LoVo (cell line): ENCODE results near the gene ACYP2.

Experiments
- DNase-seq: peaks from one replicate; pipeline ENCODE4 v3.0.0-alpha.2; 2016; ENCODE audit warnings: low spot score

The ACYP2 gene

DNA sequence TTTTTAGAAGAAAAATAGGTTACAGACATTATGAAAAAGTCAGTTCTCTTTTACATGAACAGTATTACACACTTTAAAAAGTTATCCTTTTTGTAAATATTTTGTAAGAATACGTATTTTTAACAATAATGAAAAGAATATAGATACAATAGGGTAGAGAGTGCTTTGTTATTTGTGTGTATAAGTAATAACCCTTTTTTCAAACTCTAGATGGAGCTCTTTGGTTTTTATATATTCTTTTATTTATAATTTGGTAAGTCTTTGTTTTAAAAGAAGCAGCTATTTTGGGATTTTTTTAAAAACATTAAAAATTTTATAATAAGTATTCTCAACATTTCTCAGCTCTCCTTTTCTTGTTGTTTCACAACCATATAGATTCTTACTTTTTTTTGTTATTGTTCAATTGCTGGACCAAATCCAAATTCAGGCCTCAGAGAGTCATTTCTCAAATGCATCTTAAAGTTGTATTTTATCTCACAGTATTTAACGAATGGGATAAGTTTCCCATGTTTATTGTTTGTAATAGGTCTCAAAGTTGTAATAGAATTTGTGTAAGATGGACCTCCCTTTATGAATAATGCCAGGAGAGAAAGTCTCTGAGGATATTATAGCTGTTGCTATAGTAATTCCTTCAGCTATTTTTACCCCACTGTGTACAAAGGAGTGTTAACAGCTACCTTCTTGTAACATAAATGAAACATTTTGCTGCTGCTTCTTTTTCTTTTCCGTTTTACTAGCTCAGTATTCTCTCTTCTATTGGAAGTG lies 46.4 kb downstream of the ACYP2 start:
- no peak for DNase-seq

DNA sequence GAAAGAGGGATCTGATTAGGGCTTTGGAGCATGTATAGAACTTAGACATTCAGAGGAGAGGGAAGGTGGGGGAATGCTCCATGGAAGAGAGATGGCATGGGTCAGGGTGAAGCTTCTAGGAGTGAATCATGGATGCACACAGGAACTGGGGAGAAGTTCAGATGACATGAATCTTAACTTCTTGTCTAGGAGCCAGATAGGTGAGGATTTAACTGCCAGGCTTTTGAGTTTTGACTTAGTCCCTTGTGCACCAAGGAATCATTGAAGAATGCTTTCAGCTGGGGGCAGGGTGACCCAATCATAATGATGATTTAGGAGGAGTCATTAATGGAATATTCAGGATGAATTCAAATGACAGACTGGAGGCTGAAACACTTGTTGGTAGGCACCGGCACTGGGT lies 48.7 kb downstream of the ACYP2 start:
- DNase-seq, result no peak

DNA sequence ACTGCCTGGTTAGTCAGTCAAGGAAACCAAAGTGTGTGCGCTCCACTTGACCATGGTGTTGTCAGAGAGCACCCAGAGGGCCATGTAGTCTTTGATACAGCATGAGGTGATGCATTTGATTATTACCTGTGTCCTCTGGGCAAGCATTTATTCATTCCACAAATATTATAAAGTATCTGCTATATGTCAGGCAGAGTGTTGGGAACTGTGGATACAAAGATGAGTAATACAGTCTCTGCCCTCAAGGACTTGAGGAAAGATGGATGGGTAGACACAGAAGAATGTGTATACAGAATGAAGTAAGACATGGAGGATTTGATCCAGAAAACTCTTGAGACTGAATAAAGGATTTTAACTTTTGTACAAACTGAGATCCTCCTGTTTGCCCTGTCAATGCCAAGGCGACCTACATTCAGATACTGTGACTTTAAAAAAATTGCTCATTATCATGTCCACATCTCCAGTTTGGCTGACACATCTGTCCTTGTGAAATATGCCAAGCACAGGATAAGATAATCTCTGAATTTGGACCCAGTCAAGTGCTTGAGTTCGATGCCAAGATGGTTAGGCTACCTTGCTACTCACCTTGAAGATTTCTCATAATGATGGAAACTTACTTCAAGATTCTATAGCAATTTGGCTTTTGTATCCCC lies 50.8 kb downstream of the ACYP2 start:
- no peak for DNase-seq

DNA sequence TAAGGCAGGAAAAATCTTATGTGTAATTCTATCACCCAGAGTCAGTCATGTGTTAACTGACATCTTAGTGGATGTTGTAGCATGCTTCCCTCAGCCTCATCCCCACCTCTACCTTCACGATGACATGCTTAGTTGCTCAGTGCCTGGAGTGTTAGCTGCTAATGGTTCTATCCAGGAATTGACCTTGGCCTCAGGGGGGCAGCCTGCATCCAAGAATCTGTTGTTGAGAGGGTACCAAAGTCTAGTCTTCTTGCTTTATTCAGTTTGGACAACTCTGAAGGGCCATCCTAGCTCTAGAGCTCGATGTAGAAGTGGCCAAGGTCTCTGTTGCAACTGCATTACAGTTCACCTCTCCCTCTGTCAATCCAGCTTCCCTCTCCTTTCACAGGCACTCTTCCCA lies 61.2 kb downstream of the ACYP2 start:
- DNase-seq, result peak; percentile 2

DNA sequence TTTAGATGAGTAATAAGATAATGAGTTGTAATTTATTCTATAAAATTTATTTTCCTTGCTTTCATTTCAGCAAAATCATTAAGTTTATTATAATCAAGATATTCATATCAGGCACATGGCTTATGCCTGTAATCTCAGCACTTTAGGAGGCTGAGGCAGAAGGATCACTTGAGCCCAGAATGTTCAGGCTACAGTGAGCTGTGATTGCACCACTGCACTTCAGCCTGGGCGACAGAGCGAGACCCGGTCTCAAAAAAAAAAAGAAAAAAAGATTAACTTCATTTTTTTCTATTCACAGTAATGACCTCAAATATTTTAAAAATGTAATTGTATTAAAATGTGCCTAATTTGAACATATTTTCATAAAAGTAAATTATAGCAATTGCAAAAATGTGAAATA lies 67.9 kb downstream of the ACYP2 start:
- DNase-seq, result no peak

DNA sequence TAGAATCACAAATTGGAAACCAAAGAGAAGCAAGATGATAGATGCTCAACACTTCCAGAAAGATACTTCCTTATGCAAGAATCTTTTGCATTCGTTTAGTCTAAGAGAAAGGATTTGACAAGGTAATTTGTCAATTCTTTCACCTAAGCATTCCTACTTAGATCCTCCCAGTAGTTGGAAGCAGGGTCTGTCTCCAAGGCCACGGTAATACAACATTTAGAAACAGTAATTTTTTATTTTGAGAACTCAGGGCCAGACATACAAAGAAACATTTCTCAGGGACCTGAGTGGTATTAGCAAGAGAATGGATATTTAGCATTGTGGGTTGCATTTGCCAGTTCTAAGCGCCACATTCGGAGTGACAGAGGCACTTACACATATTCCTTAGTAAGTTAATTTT lies 68.6 kb downstream of the ACYP2 start:
- no peak for DNase-seq

DNA sequence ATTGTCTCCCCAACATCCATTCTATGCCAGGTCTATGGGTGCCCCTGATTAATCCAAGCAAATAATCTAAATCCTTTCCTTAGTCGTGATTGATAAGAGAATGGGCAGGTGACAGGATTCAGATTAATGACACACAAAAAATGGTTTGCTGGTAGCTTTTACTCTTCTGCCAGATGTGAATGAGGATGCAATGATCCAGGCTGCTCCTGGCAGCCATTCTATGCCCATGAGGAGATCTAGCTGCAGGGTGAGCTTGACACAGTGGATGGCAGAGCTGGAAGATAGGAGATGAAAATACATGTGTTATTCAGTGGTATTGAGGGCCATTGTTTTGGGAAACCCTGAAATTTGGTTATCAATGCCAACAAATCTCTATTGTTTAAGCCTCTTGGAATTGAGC lies 69.7 kb downstream of the ACYP2 start:
- DNase-seq, result no peak

DNA sequence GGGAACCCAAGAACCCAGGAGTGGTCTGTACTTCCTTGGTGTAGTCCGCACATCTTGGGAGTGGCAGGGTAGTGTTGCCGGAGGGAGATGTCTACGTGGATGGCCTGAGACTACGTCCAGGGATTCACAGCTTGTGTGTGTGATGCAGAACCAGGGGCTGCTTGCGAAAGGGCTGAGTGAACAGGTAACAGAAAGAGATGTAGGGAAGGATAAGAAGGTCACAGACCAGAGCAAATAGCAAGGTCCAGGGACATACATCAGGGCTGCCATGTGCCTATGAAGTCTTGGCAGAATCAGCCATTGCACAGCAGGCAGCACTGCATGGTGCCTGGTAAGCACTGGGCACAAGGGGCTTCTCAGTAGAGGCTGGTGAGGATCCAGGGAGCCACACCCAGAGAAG lies 71.9 kb downstream of the ACYP2 start:
- DNase-seq, result no peak

DNA sequence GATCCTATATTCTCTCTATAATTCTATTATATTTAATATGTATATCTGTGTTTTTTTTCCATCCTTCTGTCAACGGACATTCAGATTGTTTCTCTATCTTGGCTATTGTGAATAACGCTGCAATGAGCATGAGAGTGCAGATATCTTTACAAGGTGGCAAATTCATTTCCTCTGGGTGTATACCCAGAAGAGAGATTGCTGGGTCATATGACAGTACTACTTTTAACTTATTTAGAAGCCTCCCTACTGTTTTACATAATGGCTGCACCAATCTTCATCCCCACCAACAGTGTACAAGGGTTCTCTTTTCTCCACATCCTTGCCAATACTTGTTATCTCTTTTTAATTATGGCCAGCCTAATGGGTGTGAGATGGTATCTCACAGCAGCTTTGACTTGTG lies 74.1 kb downstream of the ACYP2 start:
- no peak for DNase-seq

DNA sequence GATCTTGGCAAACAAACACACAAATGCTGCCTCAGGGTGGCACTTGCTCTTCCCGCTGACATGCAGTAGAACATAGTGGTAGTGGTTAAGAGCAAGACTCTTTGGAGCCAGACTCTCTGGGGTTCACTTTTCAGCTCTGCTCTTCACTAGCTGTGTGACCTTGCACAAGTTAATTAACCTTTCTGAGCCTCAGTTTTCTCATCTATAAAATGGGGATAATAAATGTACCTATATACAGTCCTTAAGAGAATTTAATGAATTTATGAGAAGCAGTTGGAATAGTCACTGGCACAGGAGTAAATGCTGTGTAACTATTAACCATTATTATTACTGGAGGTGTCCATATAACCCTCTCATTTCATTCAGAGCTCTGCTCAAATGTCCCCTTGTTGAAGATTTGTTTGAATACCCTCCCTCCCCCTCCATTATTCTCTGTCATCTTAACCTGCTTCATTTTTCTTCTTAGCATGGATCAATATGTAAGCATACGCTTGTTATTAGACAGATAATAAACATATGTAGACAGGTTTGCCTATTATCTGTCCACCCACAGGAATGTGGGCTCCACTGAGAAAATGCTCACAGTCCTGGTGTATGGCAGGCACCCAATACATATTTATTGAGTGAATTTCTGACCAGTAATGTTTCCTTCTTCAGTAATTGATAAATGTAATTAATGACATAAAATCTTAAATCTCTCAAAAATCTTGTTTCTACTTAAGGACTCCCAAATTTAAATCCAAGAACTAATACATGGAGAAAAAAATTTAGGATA lies 76.1 kb downstream of the ACYP2 start:
- no peak for DNase-seq

DNA sequence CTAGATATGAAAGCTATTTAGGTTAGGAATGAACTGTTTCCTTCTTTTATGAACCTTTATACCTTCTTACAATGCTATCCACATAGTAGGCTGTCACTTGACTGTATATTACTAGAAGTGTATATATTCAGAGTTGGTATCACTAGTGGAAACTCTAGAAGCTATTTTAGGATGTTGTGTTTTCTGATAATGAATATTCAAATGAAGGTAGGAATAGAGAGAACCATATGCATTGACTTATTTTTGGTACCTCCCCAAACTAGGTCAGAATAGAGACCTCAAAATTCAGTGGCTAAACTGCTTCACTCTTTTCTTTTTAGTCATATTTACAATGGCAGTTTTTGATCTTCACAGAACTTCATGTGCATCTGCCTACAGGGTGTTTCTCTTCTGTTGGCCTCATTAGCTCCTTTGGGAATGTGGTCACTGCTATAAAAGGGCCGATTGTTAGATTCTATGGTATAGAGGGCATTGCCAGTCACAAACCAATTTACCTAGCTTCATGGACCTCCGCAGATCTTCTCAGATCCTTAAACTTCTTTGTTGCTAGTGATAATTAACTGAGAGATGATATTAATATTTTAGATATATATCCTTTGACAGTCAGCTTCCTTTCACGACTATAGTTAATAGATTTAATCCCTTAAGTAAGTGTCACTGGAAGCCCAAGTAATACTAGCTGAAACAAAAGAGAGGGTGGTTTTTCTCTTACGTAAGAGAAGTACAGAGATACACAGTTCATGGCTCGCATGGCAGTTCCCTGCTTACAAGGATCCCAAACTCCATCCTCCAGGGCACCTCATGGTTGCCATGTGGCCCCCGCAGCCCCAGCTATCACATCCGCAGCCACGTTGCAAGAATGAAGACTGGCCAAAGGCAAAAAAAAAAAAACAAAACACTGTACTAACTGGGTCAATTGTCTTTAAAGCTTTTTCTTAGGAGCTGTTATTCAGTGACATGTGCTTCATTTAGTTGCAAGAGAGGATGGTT lies 79.6 kb downstream of the ACYP2 start:
- no peak for DNase-seq

DNA sequence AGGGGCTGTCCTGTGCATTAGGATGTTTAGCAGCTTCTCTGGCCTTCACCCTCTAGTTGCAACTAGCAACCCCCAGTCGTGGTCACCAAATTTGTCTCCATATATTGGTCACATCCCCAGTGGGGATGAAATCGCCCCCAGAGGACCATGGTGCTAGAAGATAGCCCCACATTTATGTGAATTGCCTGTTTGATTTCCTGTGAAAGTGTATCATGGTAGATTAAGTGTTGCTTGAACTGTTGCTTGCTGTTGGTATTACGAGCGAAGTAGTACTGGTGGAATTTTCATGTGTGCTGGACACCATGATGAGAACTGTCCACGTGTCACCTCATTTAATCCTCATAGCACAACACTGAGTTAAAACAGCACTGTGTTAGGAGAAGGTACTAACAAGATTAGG lies 81.2 kb downstream of the ACYP2 start:
- no peak for DNase-seq

DNA sequence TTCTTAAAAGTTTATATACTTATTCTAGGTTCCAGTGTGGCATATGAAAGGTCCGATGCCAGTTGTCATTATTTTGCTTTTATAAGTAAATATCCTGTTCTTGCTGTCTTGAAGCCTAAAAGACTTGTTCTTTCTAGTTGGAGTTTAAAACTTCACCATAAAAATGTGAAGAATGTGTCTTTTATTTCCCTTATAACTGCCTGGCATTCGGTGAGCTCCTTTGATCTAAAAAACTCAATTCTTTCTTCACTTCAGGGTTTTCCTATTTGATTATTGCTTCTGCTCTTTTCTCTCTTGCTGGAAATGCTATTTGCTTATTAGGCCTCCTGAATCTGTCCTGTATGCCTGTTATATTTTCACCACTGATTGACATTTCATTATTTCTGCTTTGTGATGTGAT lies 89.1 kb downstream of the ACYP2 start:
- DNase-seq, result no peak

DNA sequence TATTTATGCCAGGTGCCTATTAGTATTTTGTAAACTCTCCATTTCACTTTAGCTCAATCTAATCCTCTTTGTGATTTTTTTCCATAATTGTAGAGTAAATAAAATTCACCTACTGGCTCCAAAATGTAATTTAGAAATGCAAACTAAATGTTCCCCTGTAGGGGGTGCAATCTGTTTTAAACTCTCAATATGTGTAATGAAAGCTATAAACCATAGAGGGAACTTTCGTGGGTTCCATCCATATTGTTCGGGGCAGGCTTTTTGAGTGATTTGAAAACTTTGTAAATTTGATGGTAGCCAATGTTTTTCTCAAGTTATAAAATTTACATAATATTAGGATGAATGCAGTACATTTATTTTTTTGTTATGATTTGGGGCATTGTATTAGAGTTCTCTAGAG lies 91.2 kb downstream of the ACYP2 start:
- DNase-seq, result peak; percentile 14

DNA sequence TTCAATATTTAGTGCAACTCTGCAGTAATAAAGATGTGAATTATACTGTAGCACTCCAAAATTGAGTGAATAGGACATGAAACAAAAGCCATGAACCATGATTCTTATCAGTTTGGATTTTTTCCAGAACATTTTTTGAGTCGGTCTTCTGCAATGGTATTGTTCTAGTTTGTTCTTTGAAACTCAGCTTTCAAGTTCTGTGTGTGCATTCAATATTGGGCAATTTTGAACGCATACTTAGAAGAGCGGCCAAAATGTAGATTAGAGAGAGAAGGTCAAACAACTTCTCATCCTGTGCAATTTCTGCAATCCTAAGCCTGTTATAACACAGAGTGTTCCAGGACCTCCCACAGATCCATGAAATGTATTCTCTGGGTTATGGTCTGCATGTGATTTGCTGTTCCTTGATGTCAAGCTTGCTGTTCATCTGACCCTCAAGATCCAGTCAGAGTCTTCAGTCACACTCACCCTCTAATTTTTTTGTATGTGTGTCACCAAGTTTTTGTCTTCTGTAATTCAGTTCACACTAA lies 92.3 kb downstream of the ACYP2 start:
- DNase-seq, result no peak

DNA sequence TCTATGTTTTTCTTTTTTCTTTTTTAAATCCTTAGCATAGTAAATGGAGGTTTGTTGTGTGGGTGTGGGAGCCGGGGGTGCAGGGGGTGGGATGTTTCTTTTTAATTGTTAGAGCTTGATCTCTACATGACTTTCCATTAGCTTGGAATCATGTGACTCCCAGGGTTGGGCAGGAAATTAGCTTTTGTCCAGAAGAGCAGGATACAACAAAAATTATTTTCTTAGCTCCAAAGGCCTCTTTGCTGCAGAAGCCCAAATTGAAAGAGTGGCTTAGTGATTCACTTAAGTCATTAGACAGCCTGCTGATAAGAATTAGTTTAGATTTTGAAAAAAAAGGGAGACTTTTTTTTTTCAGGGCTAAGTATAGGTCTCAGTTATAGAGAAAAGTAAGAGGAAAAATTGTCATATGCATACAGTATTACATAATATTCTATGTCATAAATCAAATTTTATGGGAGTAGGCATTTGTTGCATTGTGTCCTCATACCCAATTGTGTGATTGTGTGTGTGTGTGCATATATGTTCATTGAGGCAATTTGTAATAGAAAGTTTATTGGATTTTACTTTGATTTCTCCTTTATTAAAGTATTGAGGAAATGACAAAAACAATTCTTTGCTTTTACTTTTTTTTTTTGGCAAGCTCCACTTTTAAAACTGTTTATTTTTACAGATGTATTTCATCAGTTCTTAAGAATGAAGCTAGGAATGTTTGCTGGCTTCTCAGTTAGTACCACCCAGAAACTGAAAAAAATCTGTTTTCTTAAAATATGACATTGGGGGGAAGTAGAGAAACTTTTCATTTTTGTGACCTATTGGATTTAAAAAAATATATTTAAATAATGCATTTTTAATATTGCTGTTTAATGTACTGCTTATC lies 93.2 kb downstream of the ACYP2 start:
- DNase-seq, result no peak

DNA sequence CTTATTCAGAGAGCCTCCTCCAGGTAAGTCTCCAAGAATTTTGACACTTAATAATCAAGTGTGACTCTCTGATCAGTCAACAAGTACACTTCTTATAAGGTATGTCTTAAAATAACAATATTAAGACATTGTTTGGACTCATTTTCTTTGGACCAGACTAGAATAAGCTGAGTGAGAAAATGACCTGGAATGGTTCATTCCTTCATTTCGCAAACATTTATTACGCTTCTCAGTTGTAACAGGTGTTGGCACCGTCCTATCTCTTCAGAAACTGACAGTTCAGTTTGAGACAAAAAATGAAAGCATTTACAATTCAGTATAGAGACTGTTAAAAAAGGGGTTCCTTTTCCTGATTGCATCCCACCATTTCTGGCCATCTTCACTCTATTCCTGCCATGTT lies 94.0 kb downstream of the ACYP2 start:
- no peak for DNase-seq

DNA sequence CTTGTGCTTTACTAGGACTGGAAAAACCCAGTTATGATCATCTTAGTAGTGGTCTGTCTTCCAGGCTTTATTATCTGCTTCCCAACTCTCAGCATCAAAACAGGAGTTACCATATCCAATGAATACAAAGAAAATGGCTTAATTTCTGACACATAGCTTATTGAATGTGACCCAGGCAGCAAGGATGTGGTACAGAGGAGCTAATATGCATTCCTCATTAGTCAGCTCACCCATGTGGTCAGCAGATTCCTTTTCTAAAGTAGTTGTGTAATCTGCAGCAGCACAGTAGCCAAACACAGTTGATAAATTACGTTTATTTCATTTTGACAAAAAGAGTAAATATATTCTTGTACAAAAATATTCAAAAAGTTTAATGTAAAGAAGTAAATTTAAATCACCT lies 97.0 kb downstream of the ACYP2 start:
- peak; percentile 20 for DNase-seq

DNA sequence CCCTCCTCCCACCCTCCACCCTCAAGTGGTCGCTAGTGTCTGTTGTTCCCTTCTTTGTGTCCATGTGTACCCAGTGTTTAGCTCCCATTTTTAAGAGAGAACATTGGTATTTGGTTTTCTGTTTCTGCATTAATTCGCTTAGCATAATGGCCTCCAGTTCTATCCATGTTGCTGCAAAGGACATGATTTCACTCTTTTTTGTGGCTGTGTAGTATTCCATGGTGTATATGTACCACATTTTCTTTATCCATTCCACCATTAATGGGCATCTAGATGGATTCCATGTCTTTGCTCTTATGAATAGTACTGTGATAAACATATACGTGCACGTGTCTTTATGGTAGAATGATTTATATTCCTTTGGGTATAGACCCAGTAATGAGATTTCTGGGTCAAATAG lies 97.7 kb downstream of the ACYP2 start:
- no peak for DNase-seq

DNA sequence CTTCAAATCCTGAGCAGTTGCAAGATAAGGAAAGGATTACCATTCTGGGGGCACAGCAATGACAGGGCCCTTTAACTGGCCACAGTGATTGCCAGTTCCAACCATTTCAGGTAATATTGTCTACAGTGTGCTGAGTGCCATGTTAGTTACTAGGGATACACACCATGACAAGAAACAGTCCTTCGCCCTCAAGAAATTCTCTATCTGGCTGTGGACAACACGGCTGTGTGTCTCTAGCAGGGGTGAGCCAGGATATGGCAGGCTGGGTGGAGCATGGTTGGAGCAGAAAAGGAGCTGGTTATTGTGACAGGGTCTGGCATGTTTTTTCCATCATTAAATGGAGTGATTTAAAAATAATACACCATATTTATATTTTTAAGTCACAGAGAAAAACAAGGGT lies 109.6 kb downstream of the ACYP2 start:
- DNase-seq, result no peak

DNA sequence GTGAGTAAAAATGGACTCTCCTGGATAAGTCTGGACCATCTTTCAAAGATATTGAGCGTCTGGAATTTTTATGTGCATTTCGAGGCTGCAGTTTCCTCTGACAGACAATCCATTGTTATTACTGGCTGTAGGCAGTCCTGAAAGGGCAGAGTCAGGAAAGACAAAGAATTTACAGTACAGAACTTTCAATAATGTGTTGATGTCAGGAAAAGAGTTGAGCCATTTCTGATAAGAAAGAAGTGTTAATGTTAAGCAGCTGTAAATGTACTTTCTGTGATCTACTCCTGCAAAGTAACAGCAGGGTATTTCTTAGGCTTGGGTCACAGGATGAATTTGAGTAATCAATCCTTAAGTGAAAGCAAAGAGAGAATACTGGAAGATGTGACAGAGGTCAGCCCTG lies 110.8 kb downstream of the ACYP2 start:
- DNase-seq, result no peak
